HepG2 (cell line): Measurements from ENCODE around the gene TMEM250. TPM values are rescaled to one million over a fixed set of nuclear protein-coding genes. Genes with fewer than 3 reads are reported as not detected.

ENCODE experiments used
- ATAC-seq: fragments of 200-7000 bp; cut with Tn5 transposase; 3 replicates; pipeline ENCODE4 v1.9.1; 2020; ENCODE audit warnings: mild to moderate bottlenecking, moderate library complexity
- BruUV-seq: library from RNA; stranded (reverse); fragments of 400-500 nt; replicated peaks from 2 replicates; lab custom pipeline; 2021; lab: Mats Ljungman, UMichigan
- CTCF ChIA-PET: fragments of 300-600 bp; formaldehyde crosslinking; extraction: SDS; loops from one replicate; lab custom pipeline; 2021; ENCODE audit warnings: low total read pairs, inconsistent platforms, low intra/inter-chr PET ratio; lab: Yijun Ruan, JAX
- POLR2A ChIA-PET: fragments of 350-600 bp; sonication (Branson Sonifier 250); formaldehyde crosslinking; loops from one replicate; lab custom pipeline; 2020; ENCODE audit warnings: antibody characterized with exemption, inconsistent platforms; lab: Yijun Ruan, JAX
- DNase-seq: peaks from one replicate; pipeline ENCODE4 v3.0.0-alpha.2; 2015; ENCODE audit warnings: low spot score
- FAIRE-seq: peaks from 3 replicates; lab custom pipeline; 2011; peaks lifted over from hg19 to GRCh38; lab: Jason Lieb, UNC
- H2AFZ ChIP-seq: one replicate; pipeline ENCODE4 v1.6.1; 2011; ENCODE audit warnings: low read length, inconsistent platforms
- H3K27ac ChIP-seq: fragments of 300-600 bp; 3 replicates; pipeline ENCODE4 v1.8.0; 2011; ENCODE audit warnings: mixed run types, mild to moderate bottlenecking, mixed read lengths, low read length, inconsistent platforms; ENCODE audit not compliant: insufficient read depth; ENCODE audit errors: extremely low read length
- H3K27me3 ChIP-seq, 2 experiments: fragments of 200-600 bp in 1 of 2; 2 replicates in 1 of 2; 3 replicates in 1 of 2; pipeline versions ENCODE4 v1.6.0 to v1.8.0; 2011; ENCODE audit warnings: low read length in 2 of 2, mild to moderate bottlenecking in 2 of 2, moderate library complexity in 2 of 2, inconsistent platforms in 1 of 2; ENCODE audit not compliant: insufficient read depth in 2 of 2, control insufficient read depth in 1 of 2
- H3K36me3 ChIP-seq, 2 experiments: fragments of 200-600 bp in 1 of 2; replicated peaks in 1 of 2; 2 replicates in 1 of 2; 3 replicates in 1 of 2; pipeline versions ENCODE4 v1.5.1 to v1.8.0; 2011; ENCODE audit warnings: low read length in 2 of 2, inconsistent platforms in 1 of 2; ENCODE audit not compliant: insufficient read depth in 2 of 2, control insufficient read depth in 1 of 2
- H3K4me1 ChIP-seq: 2 replicates; pipeline ENCODE4 v1.5.1; 2012; ENCODE audit warnings: low read length, inconsistent platforms; ENCODE audit not compliant: insufficient read depth
- H3K4me2 ChIP-seq: 2 replicates; pipeline ENCODE4 v1.6.0; 2011; ENCODE audit warnings: low read depth, low read length, inconsistent platforms
- H3K4me3 ChIP-seq, 3 experiments: fragments of 200-600 bp in 1 of 3; sonication (generic), shearing (Covaris generic) in 1 of 3; replicated peaks in 1 of 3; 2 replicates each; pipeline ENCODE4 v1.5.1; 2011 to 2016; ENCODE audit warnings: low read length in 3 of 3, inconsistent platforms in 2 of 3, low read depth in 2 of 3, mild to moderate bottlenecking in 2 of 3, control low read depth in 1 of 3, mixed read lengths in 1 of 3; ENCODE audit not compliant: insufficient read depth in 1 of 3
- H3K79me2 ChIP-seq: one replicate; pipeline ENCODE4 v1.6.1; 2011; ENCODE audit warnings: low read length, inconsistent platforms; ENCODE audit not compliant: insufficient read depth
- H3K9ac ChIP-seq: 2 replicates; pipeline ENCODE4 v1.6.0; 2011; ENCODE audit warnings: mild to moderate bottlenecking, low read depth, low read length, inconsistent platforms; ENCODE audit not compliant: insufficient read depth
- H3K9me3 ChIP-seq: 2 replicates; pipeline ENCODE4 v1.5.1; 2012; ENCODE audit warnings: mild to moderate bottlenecking, low read length
- H4K20me1 ChIP-seq: 2 replicates; pipeline ENCODE4 v1.6.0; 2011; ENCODE audit warnings: inconsistent platforms, mild to moderate bottlenecking, low read length, moderate library complexity; ENCODE audit not compliant: insufficient read depth
- AHR ChIP-seq: IDR thresholded peaks from 2 replicates; pipeline ENCODE4 v1.6.1; 2018; ENCODE audit warnings: missing genetic modification reagents, missing compliant biosample characterization
- ELF3 ChIP-seq: IDR thresholded peaks from 2 replicates; pipeline ENCODE4 v1.6.1; 2016; ENCODE audit warnings: missing genetic modification reagents, missing compliant biosample characterization
- FOXJ3 ChIP-seq: sonication (generic); formaldehyde crosslinking; IDR thresholded peaks from 2 replicates; pipeline ENCODE4 v1.4.0; 2020; ENCODE audit warnings: missing genetic modification reagents, mild to moderate bottlenecking, borderline replicate concordance
- KLF16 ChIP-seq, 2 experiments: sonication (generic) in 1 of 2; formaldehyde crosslinking in 1 of 2; IDR thresholded peaks; 2 replicates each; pipeline versions ENCODE4 v1.6.1 to v1.8.0; 2016 to 2023; ENCODE audit warnings: missing genetic modification reagents in 2 of 2, missing compliant biosample characterization in 1 of 2
- MLLT10 ChIP-seq: sonication (generic); formaldehyde crosslinking; IDR thresholded peaks from 2 replicates; pipeline ENCODE4 v1.4.0; 2020; ENCODE audit warnings: missing genetic modification reagents
- MXI1 ChIP-seq: IDR thresholded peaks from 3 replicates; pipeline ENCODE4 v1.6.1; 2012; ENCODE audit warnings: low read depth, low read length, inconsistent platforms, borderline replicate concordance
- PHF5A ChIP-seq: IDR thresholded peaks from one replicate; pipeline ENCODE4 v1.6.1; 2018; ENCODE audit warnings: low read depth, missing genetic modification reagents; ENCODE audit not compliant: unreplicated experiment
- PHF8 ChIP-seq: sonication (generic); formaldehyde crosslinking; IDR thresholded peaks from 2 replicates; pipeline ENCODE4 v1.5.0; 2020; ENCODE audit warnings: missing genetic modification reagents
- SATB2 ChIP-seq: sonication (generic); formaldehyde crosslinking; IDR thresholded peaks from 2 replicates; pipeline ENCODE4 v1.5.0; 2020; ENCODE audit warnings: missing genetic modification reagents
- U2AF2 ChIP-seq: fragments of 200-400 bp; formaldehyde crosslinking; IDR thresholded peaks from 2 replicates; pipeline ENCODE4 v1.6.1; 2017; ENCODE audit warnings: low read depth, mild to moderate bottlenecking, low read length
- WGBS: methylation state at CpG from one replicate; pipeline ENCODE4 v1.1.6; 2017; ENCODE audit warnings: low lambda C conversion rate; 5-methylcytosine and 5-hydroxymethylcytosine counted together
- in situ Hi-C: cut with HindIII; loops from 2 replicates; pipeline ENCODE4 v1.10.0; 2017; ENCODE audit warnings: low pct_unique_long_range_greater_than_20kb; ENCODE audit not compliant: extremely low pct_ligation_motif_present
- intact Hi-C: fragments of 100-400 bp; cut with micrococcal nuclease; formaldehyde crosslinking; loops from one replicate; pipeline ENCODE4 v1.10.0; 2022; ENCODE audit not compliant: unreplicated experiment
- polyA plus RNA-seq, 8 experiments: library from polyadenylated mRNA; depleted of rRNA in 3 of 8; stranded (reverse) in 7 of 8; unstranded in 1 of 8; fragments of >200 nt; fragmentation: Illumina TruSeq in 4 of 8; extraction: Trizol in 4 of 8; gene quantifications; 2 replicates each; pipeline versions ENCODE4 v1.2.1 to v1.2.3, GENCODE V29; 2011 to 2016; ENCODE audit warnings: low read depth in 4 of 8, missing spikeins in 1 of 8, mixed read lengths in 1 of 8; ENCODE audit not compliant: insufficient read depth in 1 of 8
- total RNA-seq, 5 experiments: library from RNA; depleted of rRNA; stranded (reverse); fragments of >200 nt; fragmentation: Illumina TruSeq; extraction: Trizol; gene quantifications; 2 replicates each; pipeline ENCODE4 v1.2.3, GENCODE V29; 2016; ENCODE audit warnings: low read depth in 1 of 5
- TF ChIP-seq, protein P1 (sequence below): sonication (generic); formaldehyde crosslinking; IDR thresholded peaks from 2 replicates; pipeline ENCODE4 v1.5.0; 2020; ENCODE audit warnings: missing genetic modification reagents
- TF ChIP-seq, protein P2 (sequence below): IDR thresholded peaks from 2 replicates; pipeline ENCODE4 v1.6.1; 2016; ENCODE audit warnings: low read depth, missing genetic modification reagents, missing compliant biosample characterization

The TMEM250 gene
- total and polyA plus RNA-seq, 2 of the 13 experiments (the other 11 are each of a cell fraction or from before 2014, with no cell fraction given): 5.5 to 13.9 TPM

DNA sequence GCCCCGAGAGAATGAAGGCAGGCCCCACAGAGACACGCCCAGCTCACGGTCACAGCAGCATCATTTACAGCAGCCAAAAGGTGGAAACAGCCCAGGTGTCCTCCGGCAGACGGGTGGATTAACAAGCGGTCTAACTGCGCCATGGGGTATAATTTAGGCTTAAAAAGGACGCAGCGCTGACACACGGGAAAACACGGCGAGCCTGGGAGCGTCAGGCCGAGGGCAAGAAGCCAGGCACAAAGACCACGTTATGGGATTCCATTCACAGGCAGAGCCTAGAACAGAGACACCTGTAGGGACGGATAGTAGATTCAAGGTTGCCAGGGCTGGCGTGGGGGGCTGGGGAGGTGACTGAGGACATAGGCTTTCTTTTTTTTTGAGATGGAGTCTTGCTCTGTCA, 36.9 kb upstream of the TMEM250 start:
- Histone ChIP-seq H3K79me2 (no peaks in the 10 kb centered on the region), H4K20me1 (no peaks in the 10 kb centered on the region), H3K9me3 (no peaks in the 10 kb centered on the region), H3K9ac (no peak overlapping the region), H3K4me3 (no peak overlapping the region), H3K36me3 (no peaks in the 10 kb centered on the region), H3K27me3 (peaks cover 12 to 60% of the 10 kb centered on the region in 2 experiments; a peak in 4 of 5 replicates), H3K4me2 (no peak overlapping the region), H3K27ac (no peak overlapping the region), H2AFZ (no peak overlapping the region), H3K4me1 (no peaks in the 10 kb centered on the region; the same call in 1 of the 2 replicates)
- TF ChIP-seq, protein P1, sequence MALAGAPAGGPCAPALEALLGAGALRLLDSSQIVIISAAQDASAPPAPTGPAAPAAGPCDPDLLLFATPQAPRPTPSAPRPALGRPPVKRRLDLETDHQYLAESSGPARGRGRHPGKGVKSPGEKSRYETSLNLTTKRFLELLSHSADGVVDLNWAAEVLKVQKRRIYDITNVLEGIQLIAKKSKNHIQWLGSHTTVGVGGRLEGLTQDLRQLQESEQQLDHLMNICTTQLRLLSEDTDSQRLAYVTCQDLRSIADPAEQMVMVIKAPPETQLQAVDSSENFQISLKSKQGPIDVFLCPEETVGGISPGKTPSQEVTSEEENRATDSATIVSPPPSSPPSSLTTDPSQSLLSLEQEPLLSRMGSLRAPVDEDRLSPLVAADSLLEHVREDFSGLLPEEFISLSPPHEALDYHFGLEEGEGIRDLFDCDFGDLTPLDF: no peak
- TF ChIP-seq MLLT10 (CRISPR knock-in tag) (no peak), FOXJ3 (no peak), KLF16 (CRISPR knock-in tag; IDR thresholded peaks at IDR 0.05) (no peak), AHR (no peak), PHF5A (CRISPR knock-in tag) (no peak), U2AF2 (no peak), ELF3 (CRISPR knock-in tag) (no peak), PHF8 (CRISPR knock-in tag) (no peak), MXI1 (no peak), SATB2 (CRISPR knock-in tag) (no peak)
- TF ChIP-seq, protein P2, sequence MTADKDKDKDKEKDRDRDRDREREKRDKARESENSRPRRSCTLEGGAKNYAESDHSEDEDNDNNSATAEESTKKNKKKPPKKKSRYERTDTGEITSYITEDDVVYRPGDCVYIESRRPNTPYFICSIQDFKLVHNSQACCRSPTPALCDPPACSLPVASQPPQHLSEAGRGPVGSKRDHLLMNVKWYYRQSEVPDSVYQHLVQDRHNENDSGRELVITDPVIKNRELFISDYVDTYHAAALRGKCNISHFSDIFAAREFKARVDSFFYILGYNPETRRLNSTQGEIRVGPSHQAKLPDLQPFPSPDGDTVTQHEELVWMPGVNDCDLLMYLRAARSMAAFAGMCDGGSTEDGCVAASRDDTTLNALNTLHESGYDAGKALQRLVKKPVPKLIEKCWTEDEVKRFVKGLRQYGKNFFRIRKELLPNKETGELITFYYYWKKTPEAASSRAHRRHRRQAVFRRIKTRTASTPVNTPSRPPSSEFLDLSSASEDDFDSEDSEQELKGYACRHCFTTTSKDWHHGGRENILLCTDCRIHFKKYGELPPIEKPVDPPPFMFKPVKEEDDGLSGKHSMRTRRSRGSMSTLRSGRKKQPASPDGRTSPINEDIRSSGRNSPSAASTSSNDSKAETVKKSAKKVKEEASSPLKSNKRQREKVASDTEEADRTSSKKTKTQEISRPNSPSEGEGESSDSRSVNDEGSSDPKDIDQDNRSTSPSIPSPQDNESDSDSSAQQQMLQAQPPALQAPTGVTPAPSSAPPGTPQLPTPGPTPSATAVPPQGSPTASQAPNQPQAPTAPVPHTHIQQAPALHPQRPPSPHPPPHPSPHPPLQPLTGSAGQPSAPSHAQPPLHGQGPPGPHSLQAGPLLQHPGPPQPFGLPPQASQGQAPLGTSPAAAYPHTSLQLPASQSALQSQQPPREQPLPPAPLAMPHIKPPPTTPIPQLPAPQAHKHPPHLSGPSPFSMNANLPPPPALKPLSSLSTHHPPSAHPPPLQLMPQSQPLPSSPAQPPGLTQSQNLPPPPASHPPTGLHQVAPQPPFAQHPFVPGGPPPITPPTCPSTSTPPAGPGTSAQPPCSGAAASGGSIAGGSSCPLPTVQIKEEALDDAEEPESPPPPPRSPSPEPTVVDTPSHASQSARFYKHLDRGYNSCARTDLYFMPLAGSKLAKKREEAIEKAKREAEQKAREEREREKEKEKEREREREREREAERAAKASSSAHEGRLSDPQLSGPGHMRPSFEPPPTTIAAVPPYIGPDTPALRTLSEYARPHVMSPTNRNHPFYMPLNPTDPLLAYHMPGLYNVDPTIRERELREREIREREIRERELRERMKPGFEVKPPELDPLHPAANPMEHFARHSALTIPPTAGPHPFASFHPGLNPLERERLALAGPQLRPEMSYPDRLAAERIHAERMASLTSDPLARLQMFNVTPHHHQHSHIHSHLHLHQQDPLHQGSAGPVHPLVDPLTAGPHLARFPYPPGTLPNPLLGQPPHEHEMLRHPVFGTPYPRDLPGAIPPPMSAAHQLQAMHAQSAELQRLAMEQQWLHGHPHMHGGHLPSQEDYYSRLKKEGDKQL (CRISPR knock-in tag): no peak
- DNase-seq (no peak), ATAC-seq (no peak), FAIRE-seq (no peak)
- BruUV-seq: no TSS peak
- WGBS: 37% methylated on average over 16 of the region's 17 CpGs
- in situ Hi-C loops (no loop called here), intact Hi-C loops (no loop called here)
- ChIA-PET CTCF (no interaction called here), POLR2A (no interaction called here)
